Thyroid gland (tissue), 4 donors: ENCODE results near the gene PTCH2.

ENCODE experiments used
- POLR2A ChIP-seq, 2 donors: fragments of 450-650 bp; IDR thresholded peaks; one replicate each; pipeline ENCODE4 v1.6.1; 2017; ENCODE audit warnings: antibody characterized with exemption in 2 of 2, mild to moderate bottlenecking in 2 of 2, moderate library complexity in 1 of 2
- TF ChIP-seq, protein P1 (sequence below), 6 experiments: fragments of 200-600 bp in 3 of 6; fragments of 450-650 bp in 3 of 6; sonication (generic) in 3 of 6; IDR thresholded peaks; one replicate each; pipeline ENCODE4 v1.5.1; 2016 to 2019; ENCODE audit warnings: antibody characterized with exemption in 6 of 6, mild to moderate bottlenecking in 2 of 6, inconsistent platforms in 1 of 6, moderate library complexity in 1 of 6

DNA sequence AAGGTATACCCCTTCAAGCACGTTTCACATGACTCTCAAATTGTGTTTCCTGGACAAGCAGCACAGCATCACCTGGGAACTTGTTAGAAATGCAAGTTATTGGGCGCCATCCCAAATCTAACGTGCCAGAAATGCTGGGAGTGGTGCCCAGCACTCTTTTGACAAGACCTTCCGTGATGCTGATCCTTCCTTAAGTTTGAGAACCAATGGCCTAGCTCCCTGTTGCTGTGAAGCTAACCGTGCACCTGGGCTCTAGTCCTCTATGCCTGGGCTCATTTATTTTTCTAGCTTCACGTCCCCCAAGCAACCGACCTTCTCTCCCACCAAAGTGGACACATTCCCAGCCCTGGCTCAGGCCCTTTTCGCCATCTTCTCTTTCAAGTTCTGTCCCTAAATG lies 59.4 kb downstream of the PTCH2 start:
- TF ChIP-seq, protein P1, sequence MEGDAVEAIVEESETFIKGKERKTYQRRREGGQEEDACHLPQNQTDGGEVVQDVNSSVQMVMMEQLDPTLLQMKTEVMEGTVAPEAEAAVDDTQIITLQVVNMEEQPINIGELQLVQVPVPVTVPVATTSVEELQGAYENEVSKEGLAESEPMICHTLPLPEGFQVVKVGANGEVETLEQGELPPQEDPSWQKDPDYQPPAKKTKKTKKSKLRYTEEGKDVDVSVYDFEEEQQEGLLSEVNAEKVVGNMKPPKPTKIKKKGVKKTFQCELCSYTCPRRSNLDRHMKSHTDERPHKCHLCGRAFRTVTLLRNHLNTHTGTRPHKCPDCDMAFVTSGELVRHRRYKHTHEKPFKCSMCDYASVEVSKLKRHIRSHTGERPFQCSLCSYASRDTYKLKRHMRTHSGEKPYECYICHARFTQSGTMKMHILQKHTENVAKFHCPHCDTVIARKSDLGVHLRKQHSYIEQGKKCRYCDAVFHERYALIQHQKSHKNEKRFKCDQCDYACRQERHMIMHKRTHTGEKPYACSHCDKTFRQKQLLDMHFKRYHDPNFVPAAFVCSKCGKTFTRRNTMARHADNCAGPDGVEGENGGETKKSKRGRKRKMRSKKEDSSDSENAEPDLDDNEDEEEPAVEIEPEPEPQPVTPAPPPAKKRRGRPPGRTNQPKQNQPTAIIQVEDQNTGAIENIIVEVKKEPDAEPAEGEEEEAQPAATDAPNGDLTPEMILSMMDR (IDR thresholded peaks at IDR 0.05) = no peak
- no peak for TF ChIP-seq POLR2A (IDR thresholded peaks at IDR 0.05)
